Natural killer cell (primary cell): ENCODE results near the gene PILRA. TPM values are rescaled to one million over a fixed set of nuclear protein-coding genes. Genes with fewer than 3 reads are reported as not detected.
A peak's percentile ranks its signal among the peaks of the same experiment; 100 is the strongest.
"Not testable (repeated sequence)": the region's sequence is repeated elsewhere in the genome, so short reads cannot be mapped to it uniquely, and the experiment has no call there.

Experiments used
- ATAC-seq, 3 donors: fragments of 150-1000 bp in 2 of 3; fragments of 200-7000 bp in 1 of 3; cut with Tn5 transposase; 1 replicate in 1 of 3; 2 replicates in 2 of 3; pipeline ENCODE4 v1.10.0; 2021; ENCODE audit warnings: mild to moderate bottlenecking in 2 of 3, moderate library complexity in 2 of 3
- DNase-seq, 2 donors: peaks; one replicate each; pipeline versions ENCODE4 v3.0.0 to v3.0.0-alpha.2; 2013 to 2021; ENCODE audit warnings: mixed read lengths in 1 of 2
- H3K27ac ChIP-seq: one replicate; pipeline ENCODE4 v1.5.1; 2013; ENCODE audit warnings: mild to moderate bottlenecking, low read length
- H3K27me3 ChIP-seq: one replicate; pipeline ENCODE4 v1.6.1; 2013; ENCODE audit warnings: low read length; ENCODE audit not compliant: control insufficient read depth, insufficient read depth
- H3K36me3 ChIP-seq: one replicate; pipeline ENCODE4 v1.6.1; 2013; ENCODE audit warnings: low read length; ENCODE audit not compliant: control insufficient read depth, insufficient read depth
- H3K4me1 ChIP-seq: one replicate; pipeline ENCODE4 v1.6.1; 2013; ENCODE audit warnings: low read length; ENCODE audit not compliant: control insufficient read depth, insufficient read depth
- H3K4me3 ChIP-seq: one replicate; pipeline ENCODE4 v1.5.1; 2013; ENCODE audit warnings: low read length
- H3K9me3 ChIP-seq: one replicate; pipeline ENCODE4 v1.6.1; 2013; ENCODE audit warnings: low read length; ENCODE audit not compliant: control insufficient read depth, insufficient read depth
- H3K27ac Mint-ChIP-seq, 2 donors: one replicate each; pipeline ENCODE4 v1.8.0; 2022; ENCODE audit warnings: mild to moderate bottlenecking in 2 of 2, mixed read lengths in 2 of 2, moderate library complexity in 1 of 2
- H3K27me3 Mint-ChIP-seq, 2 donors: one replicate each; pipeline ENCODE4 v1.8.0; 2022; ENCODE audit warnings: low read depth in 2 of 2, mixed read lengths in 2 of 2
- H3K36me3 Mint-ChIP-seq: one replicate; pipeline ENCODE4 v1.8.0; 2022; ENCODE audit warnings: mixed read lengths
- H3K4me1 Mint-ChIP-seq, 2 donors: one replicate each; pipeline ENCODE4 v1.8.0; 2022; ENCODE audit warnings: mixed read lengths in 2 of 2
- H3K4me3 Mint-ChIP-seq: one replicate; pipeline ENCODE4 v1.8.0; 2022; ENCODE audit warnings: mild to moderate bottlenecking, moderate library complexity, mixed read lengths
- H3K9me3 Mint-ChIP-seq, 2 donors: one replicate each; pipeline ENCODE4 v1.8.0; 2022; ENCODE audit warnings: mixed read lengths in 2 of 2
- WGBS: methylation state at CpG from one replicate; pipeline ENCODE4 v1.1.7; 2013; ENCODE audit warnings: missing lambda C conversion rate; ENCODE audit not compliant: insufficient coverage; 5-methylcytosine and 5-hydroxymethylcytosine counted together
- intact Hi-C: fragments of 100-400 bp; cut with micrococcal nuclease; formaldehyde crosslinking; loops from one replicate; pipeline ENCODE4 v1.14.2; 2022
- total RNA-seq, 4 donors: library from RNA; stranded (reverse); fragments of 120-200 nt in 1 of 4; gene quantifications; one replicate each; pipeline versions ENCODE4 v1.2.3 to v1.2.4, GENCODE V29; 2013 to 2022
- TF ChIP-seq, protein P1 (sequence below): fragments of 200-600 bp; IDR thresholded peaks from one replicate; pipeline ENCODE4 v1.8.0; 2022; ENCODE audit warnings: antibody characterized with exemption

PILRA gene
- total RNA-seq, 3 donors from 2014 or later (not counting 1 experiment from before 2014, with no cell fraction given), result 18.8 to 38.8 (median 29.4) TPM

DNA sequence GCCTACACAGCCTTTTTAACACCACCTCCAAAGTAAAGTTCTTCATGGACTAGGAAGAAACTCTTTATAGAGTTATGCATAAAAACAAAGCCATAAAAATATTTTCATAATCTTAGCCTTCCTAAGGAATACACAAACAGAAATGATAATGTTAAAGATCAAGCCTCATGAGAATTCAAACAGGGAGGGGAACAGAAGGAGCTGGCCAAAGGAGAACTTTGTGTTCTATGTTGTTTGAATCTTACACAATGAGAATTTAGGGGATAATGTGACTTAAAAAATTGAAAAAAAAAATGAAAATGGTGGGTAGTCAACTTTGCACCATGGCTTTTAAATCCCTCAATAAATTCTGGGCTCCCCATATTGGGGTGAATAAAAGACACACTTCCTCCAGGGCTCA is 24.5 kb upstream of the PILRA start:
- no peaks in the 10 kb centered on the region for H3K9me3 Mint-ChIP-seq
- DNase-seq (no peak), ATAC-seq (no peak)
- H3K36me3 Mint-ChIP-seq, result no peaks in the 10 kb centered on the region
- H3K4me3 Mint-ChIP-seq, result peak overlapping the region; percentile 60
- intact Hi-C loops, result loop anchor here (5.0 kb wide), 1 partner anchor 132 kb away; the partner anchor contains the start of gene PVRIG
- Histone ChIP-seq H3K4me3 (no peak overlapping the region), H3K27ac (no peak overlapping the region), H3K4me1 (peaks cover 46% of the 10 kb centered on the region), H3K36me3 (peaks cover 36% of the 10 kb centered on the region), H3K9me3 (no peaks in the 10 kb centered on the region), H3K27me3 (no peaks in the 10 kb centered on the region)
- H3K27ac Mint-ChIP-seq, result peak overlapping the region; percentile 53 to 69
- TF ChIP-seq, protein P1, sequence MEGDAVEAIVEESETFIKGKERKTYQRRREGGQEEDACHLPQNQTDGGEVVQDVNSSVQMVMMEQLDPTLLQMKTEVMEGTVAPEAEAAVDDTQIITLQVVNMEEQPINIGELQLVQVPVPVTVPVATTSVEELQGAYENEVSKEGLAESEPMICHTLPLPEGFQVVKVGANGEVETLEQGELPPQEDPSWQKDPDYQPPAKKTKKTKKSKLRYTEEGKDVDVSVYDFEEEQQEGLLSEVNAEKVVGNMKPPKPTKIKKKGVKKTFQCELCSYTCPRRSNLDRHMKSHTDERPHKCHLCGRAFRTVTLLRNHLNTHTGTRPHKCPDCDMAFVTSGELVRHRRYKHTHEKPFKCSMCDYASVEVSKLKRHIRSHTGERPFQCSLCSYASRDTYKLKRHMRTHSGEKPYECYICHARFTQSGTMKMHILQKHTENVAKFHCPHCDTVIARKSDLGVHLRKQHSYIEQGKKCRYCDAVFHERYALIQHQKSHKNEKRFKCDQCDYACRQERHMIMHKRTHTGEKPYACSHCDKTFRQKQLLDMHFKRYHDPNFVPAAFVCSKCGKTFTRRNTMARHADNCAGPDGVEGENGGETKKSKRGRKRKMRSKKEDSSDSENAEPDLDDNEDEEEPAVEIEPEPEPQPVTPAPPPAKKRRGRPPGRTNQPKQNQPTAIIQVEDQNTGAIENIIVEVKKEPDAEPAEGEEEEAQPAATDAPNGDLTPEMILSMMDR, result no peak
- H3K27me3 Mint-ChIP-seq, result no peaks in the 10 kb centered on the region
- H3K4me1 Mint-ChIP-seq, result peaks cover 39 to 52% of the 10 kb centered on the region in 2 donors

DNA sequence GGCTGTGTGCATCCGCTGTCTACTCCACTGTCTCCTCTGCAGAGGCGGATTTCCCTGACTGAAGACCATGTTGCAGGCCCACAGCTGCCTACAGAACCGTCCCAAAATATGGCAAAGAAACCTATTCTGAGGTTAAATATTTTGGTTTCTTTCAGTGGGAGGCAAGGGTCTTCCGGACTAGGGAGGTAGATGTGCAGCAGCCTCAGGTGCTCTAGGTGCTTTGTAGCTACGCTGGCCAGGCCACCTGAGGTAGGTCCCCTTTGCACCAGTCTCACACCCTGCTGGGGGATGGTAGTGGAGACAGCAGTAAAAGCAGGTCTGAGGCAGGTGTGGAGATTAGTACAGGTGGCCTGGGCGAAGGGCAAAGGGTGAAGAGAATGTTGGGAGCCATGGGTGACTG is 23.5 kb upstream of the PILRA start:
- H3K27me3 Mint-ChIP-seq, result no peaks in the 10 kb centered on the region

DNA sequence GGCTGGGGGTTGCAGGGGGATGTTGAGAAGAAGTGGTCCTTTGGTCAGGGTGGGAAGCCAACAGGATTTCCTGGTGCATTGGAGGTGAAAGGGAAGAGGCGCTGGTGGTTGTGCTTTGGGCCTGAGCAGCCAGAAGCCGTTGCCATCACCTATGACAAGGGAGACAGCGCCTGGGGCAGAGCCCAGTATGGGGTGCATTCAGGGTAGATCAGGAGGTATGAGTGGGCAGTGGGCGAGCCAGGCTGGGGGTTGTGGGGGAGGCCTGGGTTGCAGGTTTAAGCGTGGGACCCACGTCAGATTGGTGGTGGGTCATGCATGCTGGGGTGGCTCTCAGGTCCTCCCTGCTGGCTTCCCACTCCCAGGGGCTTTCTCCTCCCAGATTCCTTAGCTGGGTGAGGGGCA is 21.6 kb upstream of the PILRA start:
- DNase-seq, result no peak
- no peaks in the 10 kb centered on the region for H3K27me3 Mint-ChIP-seq
- peak overlapping the region; percentile 70 for H3K4me3 ChIP-seq
- H3K36me3 Mint-ChIP-seq, result no peaks in the 10 kb centered on the region
- H3K4me1 Mint-ChIP-seq, result peaks cover 28 to 56% of the 10 kb centered on the region in 2 donors
- H3K9me3 ChIP-seq, result no peaks in the 10 kb centered on the region
- peaks cover 53% of the 10 kb centered on the region for H3K36me3 ChIP-seq
- ATAC-seq, result peak; percentile 17 to 52 (median 37)
- peak overlapping the region; percentile 92 to 98 for H3K27ac Mint-ChIP-seq
- 34% methylated on average over 6 of the region's 6 CpGs for WGBS
- H3K4me3 Mint-ChIP-seq, result peak overlapping the region; percentile 95
- H3K4me1 ChIP-seq, result peaks cover 58% of the 10 kb centered on the region
- TF ChIP-seq, protein P1, result no peak
- H3K27me3 ChIP-seq, result no peaks in the 10 kb centered on the region
- intact Hi-C loops, result loop anchor here (2.0 kb wide), 1 partner anchor 17 kb away; no protein-coding TSS in a partner anchor
- no peaks in the 10 kb centered on the region for H3K9me3 Mint-ChIP-seq
- H3K27ac ChIP-seq, result peak overlapping the region; percentile 66

More for the DNA sequence above, 23.5 kb upstream of the PILRA start:
- Mint-ChIP-seq H3K27ac (peak overlapping the region; percentile 53 to 69), H3K9me3 (no peaks in the 10 kb centered on the region), H3K4me1 (peaks cover 35 to 50% of the 10 kb centered on the region in 2 donors), H3K36me3 (no peaks in the 10 kb centered on the region), H3K4me3 (peak overlapping the region; percentile 35)
- Histone ChIP-seq H3K36me3 (peaks cover 41% of the 10 kb centered on the region), H3K9me3 (no peaks in the 10 kb centered on the region), H3K27ac (no peak overlapping the region), H3K4me3 (no peak overlapping the region), H3K4me1 (peaks cover 46% of the 10 kb centered on the region), H3K27me3 (no peaks in the 10 kb centered on the region)
- ATAC-seq, result no peak
- WGBS, result 96% methylated on average over 6 of the region's 6 CpGs
- intact Hi-C loops, result loop anchor here (5.0 kb wide), 1 partner anchor 132 kb away; the partner anchor contains the start of gene PVRIG
- no peak for DNase-seq
- TF ChIP-seq, protein P1, result no peak

- peak overlapping the region; percentile 66 for H3K27ac ChIP-seq
- peaks cover 53% of the 10 kb centered on the region for H3K36me3 ChIP-seq
- H3K4me3 ChIP-seq, result peak overlapping the region; percentile 70
- intact Hi-C loops, result loop anchor here (2.0 kb wide), 1 partner anchor 16 kb away; no protein-coding TSS in a partner anchor
- WGBS, result 45% methylated on average over 16 of the region's 18 CpGs
- H3K4me1 Mint-ChIP-seq, result peaks cover 28 to 59% of the 10 kb centered on the region in 2 donors
- DNase-seq (peak in 1 of 2 donors; percentile 35), ATAC-seq (peak; percentile 79 to 87 (median 85))
- H3K36me3 Mint-ChIP-seq, H3K9me3 Mint-ChIP-seq, H3K27me3 ChIP-seq, H3K27me3 Mint-ChIP-seq, H3K9me3 ChIP-seq: not testable (repeated sequence)
- peaks cover 58% of the 10 kb centered on the region for H3K4me1 ChIP-seq
- peak overlapping the region; percentile 95 for H3K4me3 Mint-ChIP-seq
- H3K27ac Mint-ChIP-seq, result peak overlapping the region; percentile 92 to 98
These were observed 21.0 kb upstream of the PILRA start for GRCh38 chr7:100352230-100352781.
